Transverse colon (tissue), 4 donors: ENCODE data around the gene ATRAID. TPM values are rescaled to one million over a fixed set of nuclear protein-coding genes. Genes with fewer than 3 reads are reported as not detected.
A peak's percentile ranks its signal among the peaks of the same experiment; 100 is the strongest.

ENCODE experiments used
- DNase-seq: peaks from one replicate; pipeline ENCODE4 v3.0.0-alpha.2; 2019
- H3K27ac ChIP-seq, 4 donors: fragments of 200-600 bp; sonication (generic); 2 replicates each; pipeline ENCODE4 v1.5.1; 2016 to 2018; ENCODE audit warnings: inconsistent platforms in 4 of 4
- H3K27me3 ChIP-seq: fragments of 200-600 bp; sonication (generic); 2 replicates; pipeline ENCODE4 v1.5.1; 2017; ENCODE audit warnings: inconsistent platforms
- H3K36me3 ChIP-seq, 4 donors: fragments of 200-600 bp; sonication (generic); 2 replicates each; pipeline ENCODE4 v1.5.1; 2017 to 2019; ENCODE audit warnings: inconsistent platforms in 4 of 4
- H3K4me1 ChIP-seq, 4 donors: fragments of 200-600 bp; sonication (generic); 2 replicates each; pipeline ENCODE4 v1.5.1; 2017 to 2020; ENCODE audit warnings: inconsistent platforms in 4 of 4
- H3K4me3 ChIP-seq, 4 donors: fragments of 200-600 bp; sonication (generic); 1 replicate in 1 of 4; 2 replicates in 3 of 4; pipeline versions ENCODE4 v1.5.1 to v1.6.1; 2017 to 2019; ENCODE audit warnings: inconsistent platforms in 4 of 4
- H3K9me3 ChIP-seq, 2 donors: fragments of 200-600 bp; sonication (generic); 2 replicates each; pipeline ENCODE4 v1.5.1; 2017 to 2019; ENCODE audit warnings: inconsistent platforms in 2 of 2
- CTCF ChIP-seq, 5 experiments: fragments of 200-600 bp in 3 of 5; fragments of 450-650 bp in 2 of 5; sonication (generic) in 3 of 5; IDR thresholded peaks; 1 replicate in 2 of 5; 2 replicates in 3 of 5; pipeline ENCODE4 v1.5.1; 2016 to 2017; ENCODE audit warnings: antibody characterized with exemption in 5 of 5, inconsistent platforms in 3 of 5, mild to moderate bottlenecking in 2 of 5, moderate library complexity in 1 of 5
- EP300 ChIP-seq: sonication (generic); formaldehyde crosslinking; IDR thresholded peaks from one replicate; pipeline ENCODE4 v1.6.1; 2017; ENCODE audit warnings: antibody characterized with exemption, low read depth
- POLR2A ChIP-seq: fragments of 450-650 bp; IDR thresholded peaks from one replicate; pipeline ENCODE4 v1.6.1; 2016; ENCODE audit warnings: antibody characterized with exemption, mild to moderate bottlenecking, moderate library complexity
- POLR2AphosphoS5 ChIP-seq, 3 donors: sonication (generic); formaldehyde crosslinking; IDR thresholded peaks; one replicate each; pipeline ENCODE4 v1.6.1; 2016; ENCODE audit warnings: antibody characterized with exemption in 3 of 3
- WGBS, 2 donors: methylation state at CpG; one replicate each; pipeline ENCODE4 v1.1.5; 2018; ENCODE audit warnings: low coverage in 1 of 2; 5-methylcytosine and 5-hydroxymethylcytosine counted together
- in situ Hi-C, 4 donors: fragments of 200-750 bp; cut with MboI; loops; one replicate each; pipeline versions ENCODE4 v1.15.0 to v1.15.1; 2017; ENCODE audit warnings: low sequenced_read_pairs in 3 of 4, low pct_ligation_motif_present in 1 of 4, low pct_unique_long_range_greater_than_20kb in 1 of 4
- intact Hi-C: fragments of 100-400 bp; cut with DNase I; formaldehyde crosslinking; loops from one replicate; pipeline ENCODE4 v1.15.1; 2023; ENCODE audit warnings: low total_unique reads
- total RNA-seq, 4 donors: library from RNA; depleted of rRNA; stranded (reverse); fragments of >200 nt; gene quantifications; one replicate each; pipeline ENCODE4 v1.1.0, GENCODE V29; 2016

ATRAID gene
- total RNA-seq, 4 donors from 2014 or later = 64.7 to 179 (median 121) TPM

GRCh38 chr2:27182346-27182745 lies 29.5 kb upstream of the ATRAID start:
- no peak for TF ChIP-seq CTCF (IDR thresholded peaks at IDR 0.05)
- TF ChIP-seq EP300 = no peak
- TF ChIP-seq POLR2AphosphoS5 (IDR thresholded peaks at IDR 0.05) = no peak
- no peak for TF ChIP-seq POLR2A
- Histone ChIP-seq H3K4me1 (peaks cover 0 to 4% (median 0%) of the 10 kb centered on the region in 4 donors), H3K27me3 (peaks cover 19% of the 10 kb centered on the region), H3K36me3 (no peaks in the 10 kb centered on the region), H3K4me3 (no peak overlapping the region), H3K27ac (peak overlapping the region in 3 of 4 donors; percentile 1 to 49 (median 28)), H3K9me3 (no peaks in the 10 kb centered on the region)
- 60 to 92% methylated on average over 2 to 4 of the region's 4 CpGs for WGBS, 2 donors
- in situ Hi-C loops (no loop called here), intact Hi-C loops (no loop called here)
- no peak for DNase-seq

- intact Hi-C loops = no loop called here
- Histone ChIP-seq H3K4me1 (peaks cover 0 to 4% (median 0%) of the 10 kb centered on the region in 4 donors), H3K27me3 (peaks cover 10% of the 10 kb centered on the region), H3K36me3 (no peaks in the 10 kb centered on the region), H3K4me3 (no peak overlapping the region), H3K9me3 (no peaks in the 10 kb centered on the region), H3K27ac (peak overlapping the region; percentile 60 to 71 (median 70))
- WGBS, 2 donors = 69 to 80% methylated on average over 2 to 4 of the region's 4 CpGs
- no peak for TF ChIP-seq CTCF (IDR thresholded peaks at IDR 0.05)
- no peak for TF ChIP-seq POLR2A
- TF ChIP-seq EP300 = no peak
- TF ChIP-seq POLR2AphosphoS5 (IDR thresholded peaks at IDR 0.05) = no peak
- in situ Hi-C loops = no loop called here
- DNase-seq = no peak
Measured at GRCh38 chr2:27184115-27184514, 27.7 kb upstream of the ATRAID start.

DNA sequence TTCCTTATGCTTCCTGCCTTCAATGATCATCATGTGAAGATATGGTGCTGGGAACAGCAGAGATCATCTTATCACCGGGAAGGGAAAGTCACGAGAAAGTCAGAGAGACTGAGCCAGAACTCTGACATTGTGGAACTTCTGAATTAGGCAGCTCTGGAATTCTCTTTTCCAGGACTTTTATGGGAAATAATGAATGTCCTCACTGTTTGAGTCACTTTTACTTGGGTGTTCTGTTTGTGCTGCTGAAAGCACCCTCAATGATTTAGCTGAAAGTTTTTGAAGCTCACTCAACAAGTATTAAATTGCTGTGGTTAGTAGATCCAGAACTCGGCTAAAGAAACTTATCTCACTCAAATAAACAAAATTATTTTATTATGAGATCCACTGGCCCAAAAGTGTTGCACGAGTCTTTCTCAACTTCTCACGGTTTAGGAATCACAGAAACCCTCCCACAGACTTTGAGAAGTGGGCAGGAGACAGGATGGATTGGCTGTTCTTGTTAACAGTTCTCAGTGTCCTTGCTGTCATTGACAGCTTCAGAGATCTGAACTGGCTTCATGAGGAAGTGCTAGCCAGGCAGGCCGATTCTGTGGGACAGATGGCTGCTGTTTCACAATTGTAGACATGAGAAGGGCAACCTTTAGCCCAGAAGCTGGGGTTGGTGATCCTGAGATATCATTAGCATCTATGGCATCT lies 26.4 kb upstream of the ATRAID start:
- Histone ChIP-seq H3K36me3 (no peaks in the 10 kb centered on the region), H3K27me3 (no peaks in the 10 kb centered on the region), H3K4me3 (no peak overlapping the region), H3K9me3 (no peaks in the 10 kb centered on the region), H3K4me1 (peaks cover 0 to 4% (median 0%) of the 10 kb centered on the region in 4 donors), H3K27ac (peak overlapping the region; percentile 60 to 71 (median 70))
- 24 to 32% methylated on average over 3 to 6 of the region's 6 CpGs for WGBS, 2 donors
- TF ChIP-seq EP300 (no peak), POLR2AphosphoS5 (IDR thresholded peaks at IDR 0.05) (peak in 2 of 3 donors; percentile 18 to 31), CTCF (IDR thresholded peaks at IDR 0.05) (no peak)
- DNase-seq = peak; percentile 51
- intact Hi-C loops = no loop called here
- in situ Hi-C loops = no loop called here

- no peaks in the 10 kb centered on the region for H3K27me3 ChIP-seq
- DNase-seq = no peak
- H3K4me3 ChIP-seq = no peak overlapping the region
- no peaks in the 10 kb centered on the region for H3K36me3 ChIP-seq
- WGBS, 2 donors = 65 to 92% methylated on average over 2 to 6 of the region's 6 CpGs
- in situ Hi-C loops = no loop called here
- no peak for TF ChIP-seq POLR2AphosphoS5 (IDR thresholded peaks at IDR 0.05)
- TF ChIP-seq CTCF (IDR thresholded peaks at IDR 0.05) = no peak
- no peak for TF ChIP-seq POLR2A
- TF ChIP-seq EP300 = no peak
- intact Hi-C loops = no loop called here
- H3K4me1 ChIP-seq = peaks cover 0 to 4% (median 0%) of the 10 kb centered on the region in 4 donors
- peak overlapping the region; percentile 28 to 71 (median 58) for H3K27ac ChIP-seq
- no peaks in the 10 kb centered on the region for H3K9me3 ChIP-seq
Measured at GRCh38 chr2:27186613-27187345, 25.1 kb upstream of the ATRAID start.
